K562 (cell line): ENCODE measurements around the gene ENTPD3. TPM values are rescaled to one million over a fixed set of nuclear protein-coding genes. Genes with fewer than 3 reads are reported as not detected.

Source experiments
- ATAC-seq: fragments of 200-7000 bp; cut with Tn5 transposase; 3 replicates; pipeline ENCODE4 v1.9.1; 2020; ENCODE audit warnings: moderate library complexity
- BruUV-seq: library from RNA; stranded (reverse); fragments of 400-500 nt; replicated peaks from 2 replicates; lab custom pipeline; 2021; lab: Mats Ljungman, UMichigan
- CTCF ChIA-PET: fragments of 300-600 bp; formaldehyde crosslinking; extraction: SDS; loops from one replicate; lab custom pipeline; 2021; ENCODE audit warnings: low intra/inter-chr PET ratio; lab: Yijun Ruan, JAX
- POLR2A ChIA-PET: fragments of 300-600, 350-650 bp; sonication (Branson Sonifier 250); formaldehyde crosslinking; extraction: SDS; loops from one replicate; lab custom pipeline; 2021; ENCODE audit warnings: antibody characterized with exemption, inconsistent platforms; lab: Yijun Ruan, JAX
- DNase-seq, 4 experiments: peaks; one replicate each; pipeline versions ENCODE4 v3.0.0 to v3.0.0-alpha.2; 2011 to 2018; ENCODE audit warnings: low spot score in 3 of 4, mixed read lengths in 3 of 4; ENCODE audit errors: extremely low read depth in 1 of 4
- FAIRE-seq: peaks from 2 replicates; lab custom pipeline; 2011; peaks lifted over from hg19 to GRCh38; lab: Jason Lieb, UNC
- H2AFZ ChIP-seq: 2 replicates; pipeline ENCODE4 v1.6.0; 2011; ENCODE audit warnings: low read depth, low read length, control low read depth, inconsistent platforms
- H3K27ac ChIP-seq: fragments of 200-600 bp; 3 replicates; pipeline ENCODE4 v1.8.0; 2011; ENCODE audit warnings: low read depth, mild to moderate bottlenecking, control low read depth, inconsistent platforms, low read length, moderate library complexity, mixed read lengths; ENCODE audit errors: extremely low read depth
- H3K27me3 ChIP-seq, 2 experiments: fragments of 300-600 bp in 1 of 2; 2 replicates in 1 of 2; 3 replicates in 1 of 2; pipeline versions ENCODE4 v1.6.0 to v1.8.0; 2011; ENCODE audit warnings: inconsistent platforms in 2 of 2, low read length in 2 of 2, mild to moderate bottlenecking in 1 of 2, mixed read lengths in 1 of 2, moderate library complexity in 1 of 2; ENCODE audit not compliant: control insufficient read depth in 2 of 2, insufficient read depth in 2 of 2
- H3K36me3 ChIP-seq: fragments of 300-600 bp; 3 replicates; pipeline ENCODE4 v1.8.0; 2011; ENCODE audit warnings: mild to moderate bottlenecking, low read length, inconsistent platforms; ENCODE audit not compliant: control insufficient read depth, insufficient read depth
- H3K4me1 ChIP-seq, 2 experiments: fragments of 200-600 bp in 1 of 2; replicated peaks in 1 of 2; 2 replicates in 1 of 2; 3 replicates in 1 of 2; pipeline versions ENCODE4 v1.5.1 to v1.8.0; 2011; ENCODE audit warnings: inconsistent platforms in 2 of 2, low read length in 2 of 2, mild to moderate bottlenecking in 1 of 2, mixed read lengths in 1 of 2, moderate library complexity in 1 of 2; ENCODE audit not compliant: control insufficient read depth in 2 of 2, insufficient read depth in 2 of 2
- H3K4me2 ChIP-seq: 2 replicates; pipeline ENCODE4 v1.6.1; 2011; ENCODE audit warnings: low read length, control low read depth, inconsistent platforms, mixed read lengths; ENCODE audit not compliant: insufficient read depth
- H3K4me3 ChIP-seq: fragments of 200-600 bp; sonication (generic), shearing (Covaris generic); 2 replicates; pipeline ENCODE4 v1.5.1; 2016; ENCODE audit warnings: control low read depth, inconsistent platforms
- H3K79me2 ChIP-seq: fragments of 200-600 bp; 3 replicates; pipeline ENCODE4 v1.8.0; 2011; ENCODE audit warnings: low read length, inconsistent platforms; ENCODE audit not compliant: control insufficient read depth, insufficient read depth
- H3K9ac ChIP-seq, 2 experiments: 2 replicates each; pipeline versions ENCODE4 v1.6.0 to v1.6.1; 2011; ENCODE audit warnings: low read depth in 2 of 2, low read length in 2 of 2, control low read depth in 1 of 2, inconsistent platforms in 1 of 2, mild to moderate bottlenecking in 1 of 2, mixed read lengths in 1 of 2; ENCODE audit not compliant: insufficient read depth in 1 of 2
- H3K9me1 ChIP-seq: one replicate; pipeline ENCODE4 v1.6.0; 2011; ENCODE audit warnings: inconsistent platforms, mild to moderate bottlenecking, low read length, moderate library complexity; ENCODE audit not compliant: control insufficient read depth, insufficient read depth
- H3K9me3 ChIP-seq: replicated peaks from 2 replicates; pipeline ENCODE4 v1.5.1; 2011; ENCODE audit warnings: low read depth, low read length, inconsistent platforms; ENCODE audit not compliant: control insufficient read depth, insufficient read depth
- H4K20me1 ChIP-seq: replicated peaks from 2 replicates; pipeline ENCODE4 v1.6.1; 2011; ENCODE audit warnings: low read length, inconsistent platforms, mixed read lengths; ENCODE audit not compliant: control insufficient read depth, insufficient read depth
- ARID1B ChIP-seq: fragments of 450-650 bp; IDR thresholded peaks from 2 replicates; pipeline ENCODE4 v1.6.1; 2016; ENCODE audit warnings: antibody characterized with exemption, mild to moderate bottlenecking, inconsistent platforms
- CBFA2T3 ChIP-seq: fragments of 450-650 bp; IDR thresholded peaks from 2 replicates; pipeline ENCODE4 v1.6.1; 2017
- ETV5 ChIP-seq: sonication (generic); formaldehyde crosslinking; IDR thresholded peaks from 2 replicates; pipeline ENCODE4 v1.4.0; 2020; ENCODE audit warnings: low read depth, mild to moderate bottlenecking, missing genetic modification reagents
- FOXA3 ChIP-seq, 2 experiments: fragments of 450-650 bp in 1 of 2; sonication (generic) in 1 of 2; formaldehyde crosslinking; IDR thresholded peaks in 1 of 2; conservative IDR thresholded peaks in 1 of 2; 2 replicates each; pipeline versions ENCODE4 v1.4.0 to v1.8.0; 2020 to 2022; ENCODE audit warnings: mild to moderate bottlenecking in 2 of 2, missing genetic modification reagents in 1 of 2
- KAT8 ChIP-seq: fragments of 450-650 bp; IDR thresholded peaks from 2 replicates; pipeline ENCODE4 v1.6.1; 2016; ENCODE audit warnings: low read depth, mild to moderate bottlenecking
- KDM1A ChIP-seq, 2 experiments: fragments of 450-650 bp; IDR thresholded peaks; 2 replicates each; pipeline ENCODE4 v1.6.1; 2016; ENCODE audit warnings: mild to moderate bottlenecking in 2 of 2
- MCM5 ChIP-seq: fragments of 450-650 bp; IDR thresholded peaks from 2 replicates; pipeline ENCODE4 v1.6.1; 2016; ENCODE audit warnings: low read depth
- NCOR1 ChIP-seq: fragments of 450-650 bp; IDR thresholded peaks from 2 replicates; pipeline ENCODE4 v1.6.1; 2016; ENCODE audit warnings: mild to moderate bottlenecking, moderate library complexity
- POLR2AphosphoS5 ChIP-seq: IDR thresholded peaks from 2 replicates; pipeline ENCODE4 v1.6.1; 2011; ENCODE audit warnings: mild to moderate bottlenecking, low read depth, low read length, moderate library complexity; ENCODE audit not compliant: control insufficient read depth, insufficient read depth
- SUPT5H ChIP-seq: fragments of 450-650 bp; IDR thresholded peaks from 2 replicates; pipeline ENCODE4 v1.6.1; 2016
- U2AF2 ChIP-seq: fragments of 200-400 bp; formaldehyde crosslinking; optimal IDR thresholded peaks from 2 replicates; pipeline ENCODE3; 2017; ENCODE audit warnings: low read depth, mild to moderate bottlenecking, low read length
- WGBS: fragments of 100-300 bp; shearing (Covaris generic); methylation state at CpG from one replicate; pipeline ENCODE4 v1.1.6; 2016; ENCODE audit warnings: low coverage, mixed read lengths; ENCODE audit not compliant: insufficient coverage; ENCODE audit errors: missing lambda C conversion rate; 5-methylcytosine and 5-hydroxymethylcytosine counted together
- in situ Hi-C: fragments of 300-500 bp; cut with MboI; formaldehyde crosslinking; loops from 4 replicates; pipeline ENCODE4 v1.15.0; 2018; ENCODE audit warnings: inconsistent platforms, mixed read lengths
- intact Hi-C: fragments of 100-400 bp; cut with micrococcal nuclease; formaldehyde crosslinking; loops from 2 replicates; pipeline ENCODE4 v1.14.2; 2022
- polyA plus RNA-seq, 8 experiments: library from polyadenylated mRNA; depleted of rRNA in 4 of 8; stranded (reverse) in 5 of 8; unstranded in 3 of 8; fragments of >200 nt; fragmentation: Nextera tagmentation in 2 of 8; fragmentation: Illumina TruSeq in 1 of 8; extraction: Ambion mirVana in 2 of 8; extraction: Trizol in 1 of 8; gene quantifications; 2 replicates each; pipeline versions ENCODE4 v1.2.1 to v1.2.3, GENCODE V29; 2011 to 2014; ENCODE audit warnings: inconsistent platforms in 1 of 8, missing spikeins in 1 of 8
- total RNA-seq, 7 experiments: library from RNA; depleted of rRNA in 6 of 7; stranded (reverse); fragments of >200 nt in 6 of 7; fragmentation: Illumina TruSeq in 2 of 7; extraction: Trizol in 2 of 7; gene quantifications; 2 replicates each; pipeline versions ENCODE4 v1.2.1 to v1.2.3, GENCODE V29; 2011 to 2021; ENCODE audit warnings: low replicate concordance in 1 of 7
- TF ChIP-seq, protein P1 (sequence below): IDR thresholded peaks from 2 replicates; pipeline ENCODE4 v1.6.1; 2014; ENCODE audit warnings: antibody characterized with exemption

The ENTPD3 gene
- total and polyA plus RNA-seq, 9 of the 15 experiments (the other 6 are each of a cell fraction or from before 2014, with no cell fraction given): 0.23 to 2.1 (median 0.58) TPM

DNA sequence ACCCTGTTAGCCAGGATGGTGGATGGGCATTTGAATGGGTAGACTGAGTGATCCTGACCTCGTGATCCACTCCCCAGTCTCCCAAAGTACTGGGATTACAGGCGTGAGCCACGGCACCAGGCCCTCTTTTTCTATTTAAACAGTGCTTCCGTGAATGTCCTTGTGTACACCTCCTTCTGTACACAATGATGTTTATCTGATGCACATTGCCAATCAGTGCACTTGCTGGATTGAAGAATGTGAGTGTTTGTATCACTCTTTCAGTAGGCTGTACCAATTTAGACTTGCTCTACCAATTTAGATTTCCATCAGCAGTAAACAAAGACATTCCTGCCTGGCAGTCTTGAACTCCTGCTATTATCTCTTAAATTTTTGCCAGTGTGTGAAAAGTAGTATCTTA is 81.0 kb downstream of the ENTPD3 start:
- H3K36me3 ChIP-seq: peaks cover 26% of the 10 kb centered on the region
- ATAC-seq (no peak), DNase-seq (no peak), FAIRE-seq (no peak)
- H3K79me2 ChIP-seq: no peaks in the 10 kb centered on the region
- H3K4me2 ChIP-seq: no peak overlapping the region
- TF ChIP-seq SUPT5H: 0 out of 2 replicates have a peak, but pooled peaks have one; percentile 2
- 0 out of 4 replicates have a peak, but pooled peaks of 1 of the 2 experiments have one; percentile 24 for TF ChIP-seq KDM1A (IDR thresholded peaks at IDR 0.05)
- TF ChIP-seq MCM5: no peak
- peak in 1 of 2 experiments; percentile 32; a peak in 1 of 4 replicates for TF ChIP-seq FOXA3 (CRISPR knock-in tag; conservative IDR thresholded peaks at IDR 0.05 in 1 of 2, IDR thresholded peaks at IDR 0.05 in 1 of 2)
- H3K27ac ChIP-seq: no peak overlapping the region
- no TSS peak for BruUV-seq
- intact Hi-C loops: no loop called here
- no peaks in the 10 kb centered on the region for H3K27me3 ChIP-seq
- no peaks in the 10 kb centered on the region for H3K9me3 ChIP-seq
- no peak overlapping the region for H3K9ac ChIP-seq
- no peak overlapping the region for H2AFZ ChIP-seq
- no peaks in the 10 kb centered on the region for H4K20me1 ChIP-seq
- 41% methylated on average over 4 of the region's 4 CpGs for WGBS
- in situ Hi-C loops: loop anchor here (25.0 kb wide), 1 partner anchor 1056 kb away; the partner anchor contains the start of gene RPSA
- no peak overlapping the region for H3K4me3 ChIP-seq
- ChIA-PET POLR2A (interaction anchor here (0.7 to 2.7 kb wide), 3 partner anchors 9 to 78 kb away, joined by 3 to 10 read pairs (median 4); partner anchors contain the start of gene RPL14), CTCF (no interaction called here)
- H3K4me1 ChIP-seq: peaks cover 0 to 8% of the 10 kb centered on the region in 2 experiments; a peak in 4 of 5 replicates
- peaks cover 3% of the 10 kb centered on the region for H3K9me1 ChIP-seq

DNA sequence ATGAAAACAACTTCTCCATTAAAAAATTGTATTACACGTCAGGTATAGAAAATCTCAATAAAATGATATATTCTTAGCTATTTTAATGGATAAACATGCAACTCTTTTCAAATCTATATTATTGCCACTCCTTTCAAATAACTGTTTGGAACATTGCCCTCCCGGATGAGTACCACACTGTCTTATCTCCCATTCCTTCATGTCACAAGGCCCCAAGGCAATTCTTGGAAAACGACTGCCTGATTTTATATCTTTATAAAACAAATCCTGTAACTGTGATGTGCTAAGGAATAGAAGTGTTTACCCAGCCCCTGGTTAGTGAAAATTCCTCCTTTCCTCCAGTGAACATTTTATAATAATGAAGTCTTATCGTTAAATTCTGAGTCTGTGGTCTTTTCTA is 83.7 kb downstream of the ENTPD3 start:
- ATAC-seq: no peak
- TF ChIP-seq ARID1B (peak; percentile 24; the same call in 1 of the 2 replicates), KAT8 (no peak), CBFA2T3 (0 out of 2 replicates have a peak, but pooled peaks have one; percentile 26), POLR2AphosphoS5 (no peak), U2AF2 (no peak), KDM1A (IDR thresholded peaks at IDR 0.05) (peak in 1 of 2 experiments; percentile 26; a peak in 1 of 4 replicates), NCOR1 (0 out of 2 replicates have a peak, but pooled peaks have one; percentile 12), ETV5 (CRISPR knock-in tag) (no peak)
- TF ChIP-seq, protein P1, sequence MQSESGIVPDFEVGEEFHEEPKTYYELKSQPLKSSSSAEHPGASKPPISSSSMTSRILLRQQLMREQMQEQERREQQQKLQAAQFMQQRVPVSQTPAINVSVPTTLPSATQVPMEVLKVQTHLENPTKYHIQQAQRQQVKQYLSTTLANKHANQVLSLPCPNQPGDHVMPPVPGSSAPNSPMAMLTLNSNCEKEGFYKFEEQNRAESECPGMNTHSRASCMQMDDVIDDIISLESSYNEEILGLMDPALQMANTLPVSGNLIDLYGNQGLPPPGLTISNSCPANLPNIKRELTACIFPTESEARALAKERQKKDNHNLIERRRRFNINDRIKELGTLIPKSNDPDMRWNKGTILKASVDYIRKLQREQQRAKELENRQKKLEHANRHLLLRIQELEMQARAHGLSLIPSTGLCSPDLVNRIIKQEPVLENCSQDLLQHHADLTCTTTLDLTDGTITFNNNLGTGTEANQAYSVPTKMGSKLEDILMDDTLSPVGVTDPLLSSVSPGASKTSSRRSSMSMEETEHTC: peak; percentile 52

More for the DNA sequence above, 83.7 kb downstream of the ENTPD3 start:
- Histone ChIP-seq H3K9me1 (no peaks in the 10 kb centered on the region), H3K36me3 (no peaks in the 10 kb centered on the region; the same call in 2 of the 3 replicates), H3K27ac (no peak overlapping the region), H3K79me2 (no peaks in the 10 kb centered on the region), H4K20me1 (no peaks in the 10 kb centered on the region), H3K4me1 (peaks cover 0 to 8% of the 10 kb centered on the region in 2 experiments; a peak in 3 of 5 replicates), H2AFZ (no peak overlapping the region), H3K27me3 (no peaks in the 10 kb centered on the region), H3K4me2 (no peak overlapping the region), H3K4me3 (no peak overlapping the region), H3K9ac (no peak overlapping the region), H3K9me3 (no peaks in the 10 kb centered on the region)
- 14% methylated on average over 4 of the region's 4 CpGs for WGBS
- in situ Hi-C loops: loop anchor here (25.0 kb wide), 1 partner anchor 1058 kb away; the partner anchor contains the start of gene RPSA
- ChIA-PET CTCF (interaction anchor here (0.6 kb wide), 1 partner anchor 152 kb away, joined by 6 read pairs; no protein-coding TSS in a partner anchor), POLR2A (interaction anchor here (1.2 to 9.6 kb wide), 4 partner anchors 8 to 54 kb away, joined by 3 to 102 read pairs (median 5); partner anchors contain the start of gene ZNF621)
- DNase-seq (peak in 2 of 4 experiments; percentile 40 to 54), FAIRE-seq (no peak)
- BruUV-seq: no TSS peak
- intact Hi-C loops: no loop called here
